Body of pancreas (tissue), 4 donors: ENCODE results near the gene CTNS. TPM values are rescaled to one million over a fixed set of nuclear protein-coding genes. Genes with fewer than 3 reads are reported as not detected.

ENCODE experiments used
- ATAC-seq: fragments of 150-250 bp; one replicate; pipeline ENCODE4 v1.9.1; 2016
- DNase-seq, 4 donors: peaks; one replicate each; pipeline ENCODE4 v3.0.0-alpha.2; 2019
- H3K27ac ChIP-seq, 4 donors: fragments of 200-600 bp; sonication (generic); 1 replicate in 3 of 4; 2 replicates in 1 of 4; pipeline versions ENCODE4 v1.5.1 to v1.6.1; 2016 to 2019; ENCODE audit warnings: mild to moderate bottlenecking in 1 of 4, mixed read lengths in 1 of 4, moderate library complexity in 1 of 4
- H3K27me3 ChIP-seq, 2 donors: fragments of 200-600 bp; sonication (generic); one replicate each; pipeline ENCODE4 v1.6.0; 2016; ENCODE audit warnings: mild to moderate bottlenecking in 1 of 2
- H3K36me3 ChIP-seq, 2 donors: fragments of 200-600 bp; sonication (generic); replicated peaks in 1 of 2; 2 replicates each; pipeline ENCODE4 v1.5.1; 2016; ENCODE audit warnings: low read depth in 2 of 2; ENCODE audit not compliant: insufficient read depth in 1 of 2
- H3K4me1 ChIP-seq: fragments of 200-600 bp; sonication (generic); one replicate; pipeline ENCODE4 v1.6.0; 2016
- H3K4me3 ChIP-seq, 2 donors: fragments of 200-600 bp; sonication (generic); 1 replicate in 1 of 2; 2 replicates in 1 of 2; pipeline ENCODE4 v1.5.1; 2016 to 2019
- H3K9me3 ChIP-seq, 3 donors: fragments of 200-600 bp; sonication (generic); 1 replicate in 2 of 3; 2 replicates in 1 of 3; pipeline ENCODE4 v1.5.1; 2016
- CTCF ChIP-seq, 7 experiments: fragments of 450-650 bp in 4 of 7; fragments of 200-600 bp in 3 of 7; sonication (generic) in 3 of 7; IDR thresholded peaks; one replicate each; pipeline ENCODE4 v1.5.1; 2016 to 2019; ENCODE audit warnings: antibody characterized with exemption in 7 of 7
- POLR2A ChIP-seq, 3 donors: fragments of 450-650 bp; IDR thresholded peaks; one replicate each; pipeline ENCODE4 v1.6.1; 2016; ENCODE audit warnings: antibody characterized with exemption in 3 of 3, mild to moderate bottlenecking in 2 of 3
- WGBS, 2 donors: methylation state at CpG; one replicate each; pipeline ENCODE4 v1.1.5; 2017; 5-methylcytosine and 5-hydroxymethylcytosine counted together
- intact Hi-C: fragments of 100-400 bp; cut with DNase I; formaldehyde crosslinking; loops from one replicate; pipeline ENCODE4 v1.15.1; 2023
- total RNA-seq, 2 donors: library from RNA; depleted of rRNA; stranded (reverse); fragments of >200 nt; gene quantifications; one replicate each; pipeline ENCODE4 v1.1.0, GENCODE V29; 2016

CTNS gene
- total RNA-seq, 2 donors from 2014 or later, result 15.8 to 29.3 TPM

GRCh38 chr17:3690094-3690715, 53.6 kb downstream of the CTNS start:
- DNase-seq, result no peak
- Histone ChIP-seq H3K9me3 (no peaks in the 10 kb centered on the region), H3K27me3 (peaks cover 0 to 5% of the 10 kb centered on the region in 2 donors), H3K36me3 (no peaks in the 10 kb centered on the region), H3K4me3 (no peak overlapping the region), H3K4me1 (peaks cover 4% of the 10 kb centered on the region), H3K27ac (no peak overlapping the region)
- TF ChIP-seq CTCF (IDR thresholded peaks at IDR 0.05) (no peak), POLR2A (IDR thresholded peaks at IDR 0.05) (no peak)
- WGBS, 2 donors, result 69 to 100% methylated on average over 1 to 20 of the region's 22 CpGs
- intact Hi-C loops, result no loop called here
- ATAC-seq, result no peak

- intact Hi-C loops, result no loop called here
- WGBS, 2 donors, result 69% methylated on average over 14 of the region's 16 CpGs; no CpG with 5 or more reads in 1 of the 2 donors
- no peaks in the 10 kb centered on the region for H3K36me3 ChIP-seq
- no peak overlapping the region for H3K27ac ChIP-seq
- H3K9me3 ChIP-seq, result no peaks in the 10 kb centered on the region
- DNase-seq (no peak), ATAC-seq (no peak)
- peaks cover 0 to 4% of the 10 kb centered on the region in 2 donors for H3K27me3 ChIP-seq
- peaks cover 15% of the 10 kb centered on the region for H3K4me1 ChIP-seq
- no peak overlapping the region for H3K4me3 ChIP-seq
- TF ChIP-seq POLR2A (IDR thresholded peaks at IDR 0.05) (no peak), CTCF (IDR thresholded peaks at IDR 0.05) (no peak)
Measured at GRCh38 chr17:3691617-3692067, 55.1 kb downstream of the CTNS start.

DNA sequence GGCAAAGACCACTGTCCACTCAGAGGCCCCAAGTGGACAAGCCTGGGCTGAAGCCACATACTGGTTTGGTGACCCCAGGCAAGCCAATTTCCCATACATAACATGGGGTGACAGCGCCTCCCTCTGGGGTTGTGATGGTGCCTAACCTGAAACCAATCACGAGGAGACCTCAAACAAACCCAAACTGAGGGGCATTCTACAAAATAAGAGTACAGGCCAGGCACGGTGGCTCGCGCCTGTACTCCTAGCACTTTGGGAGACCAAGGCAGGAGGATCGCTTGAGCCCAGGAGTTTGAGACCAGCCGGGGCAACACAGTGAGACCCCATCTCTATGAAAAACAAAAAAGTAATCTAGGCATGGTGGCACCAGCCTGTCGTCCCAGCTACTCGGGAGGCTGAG, 55.8 kb downstream of the CTNS start:
- Histone ChIP-seq H3K4me1 (peaks cover 15% of the 10 kb centered on the region), H3K36me3 (no peaks in the 10 kb centered on the region), H3K4me3 (no peak overlapping the region), H3K27me3 (peaks cover 0 to 4% of the 10 kb centered on the region in 2 donors), H3K27ac (no peak overlapping the region), H3K9me3 (no peaks in the 10 kb centered on the region)
- ATAC-seq (no peak), DNase-seq (no peak)
- TF ChIP-seq POLR2A (IDR thresholded peaks at IDR 0.05) (no peak), CTCF (IDR thresholded peaks at IDR 0.05) (no peak)
- intact Hi-C loops, result no loop called here
- WGBS, 2 donors, result 74 to 76% methylated on average over 9 of the region's 9 CpGs

DNA sequence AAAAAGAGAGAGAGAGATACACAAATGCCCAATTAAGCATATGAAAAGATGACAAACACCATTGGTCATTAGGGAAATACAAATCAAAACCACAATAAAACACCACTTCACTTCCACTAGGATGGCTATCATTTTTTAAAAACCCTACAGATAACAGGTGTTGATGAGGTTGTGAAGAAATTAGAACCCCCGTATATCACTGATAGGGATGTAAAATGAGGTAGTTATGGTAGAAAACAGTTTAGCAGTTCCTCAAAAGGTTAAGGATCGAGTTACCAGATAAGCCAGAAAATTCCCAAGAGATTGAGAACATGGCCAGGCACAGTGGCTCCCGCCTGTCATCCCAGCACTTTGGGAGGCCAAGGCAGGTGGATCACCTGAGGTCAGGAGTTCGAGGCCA, 56.6 kb downstream of the CTNS start:
- no peak for ATAC-seq
- no peak overlapping the region for H3K27ac ChIP-seq
- 38 to 41% methylated on average over 4 of the region's 4 CpGs for WGBS, 2 donors
- intact Hi-C loops, result no loop called here
- H3K4me3 ChIP-seq, result no peak overlapping the region
- peaks cover 15% of the 10 kb centered on the region for H3K4me1 ChIP-seq
- TF ChIP-seq CTCF (IDR thresholded peaks at IDR 0.05) (no peak), POLR2A (IDR thresholded peaks at IDR 0.05) (no peak)
- DNase-seq, result no peak
- H3K36me3 ChIP-seq, result no peaks in the 10 kb centered on the region
- peaks cover 0 to 4% of the 10 kb centered on the region in 2 donors for H3K27me3 ChIP-seq
- no peaks in the 10 kb centered on the region for H3K9me3 ChIP-seq

DNA sequence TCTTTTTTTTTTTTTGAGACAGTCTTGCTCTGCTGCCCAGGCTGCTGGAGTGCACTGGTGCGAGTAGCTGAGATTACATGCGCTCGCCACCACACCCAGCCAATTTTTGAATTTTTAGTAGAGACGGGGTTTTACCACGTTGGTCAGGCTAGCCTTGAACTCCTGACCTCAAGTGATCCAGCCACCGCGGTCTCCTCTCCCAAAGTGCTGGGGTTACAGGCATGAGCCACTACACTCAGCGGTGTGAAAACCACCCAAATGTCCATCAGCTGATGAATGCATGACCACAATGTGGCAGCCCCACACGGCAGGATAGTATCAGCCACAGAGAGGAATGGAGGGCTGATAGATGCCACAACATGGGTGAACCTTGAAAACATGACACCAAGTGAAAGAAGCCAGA, 57.3 kb downstream of the CTNS start:
- 66 to 70% methylated on average over 9 of the region's 9 CpGs for WGBS, 2 donors
- intact Hi-C loops, result no loop called here
- H3K27me3 ChIP-seq, result peaks cover 0 to 4% of the 10 kb centered on the region in 2 donors
- H3K36me3 ChIP-seq, result no peaks in the 10 kb centered on the region
- DNase-seq, result no peak
- TF ChIP-seq CTCF (IDR thresholded peaks at IDR 0.05), result no peak
- no peak for TF ChIP-seq POLR2A (IDR thresholded peaks at IDR 0.05)
- peaks cover 15% of the 10 kb centered on the region for H3K4me1 ChIP-seq
- no peak for ATAC-seq
- H3K9me3 ChIP-seq, result no peaks in the 10 kb centered on the region
- no peak overlapping the region for H3K4me3 ChIP-seq
- no peak overlapping the region for H3K27ac ChIP-seq
